Caki2 (cell line): Measurements from ENCODE around the gene IL32. TPM values are rescaled to one million over a fixed set of nuclear protein-coding genes. Genes with fewer than 3 reads are reported as not detected.
"Not testable (repeated sequence)": the region's sequence is repeated elsewhere in the genome, so short reads cannot be mapped to it uniquely, and the experiment has no call there.

Experiments
- DNase-seq: peaks from one replicate; pipeline ENCODE4 v3.0.0-alpha.2; 2015; ENCODE audit warnings: low read depth
- in situ Hi-C: cut with HindIII; loops from 2 replicates; pipeline ENCODE4 v1.10.0; 2016; ENCODE audit warnings: low sequenced_read_pairs, low pct_unique_long_range_greater_than_20kb, mixed read lengths
- total RNA-seq: library from RNA; depleted of rRNA; stranded (reverse); fragments of >200 nt; shearing (Covaris generic); gene quantifications from 2 replicates; pipeline ENCODE4 v1.2.3, GENCODE V29; 2014; ENCODE audit warnings: low replicate concordance

The IL32 gene
- total RNA-seq, 1 experiment from 2014 or later = 219 TPM

GRCh38 chr16:3083408-3083807, 18.0 kb downstream of the IL32 start:
- in situ Hi-C loops, DNase-seq: not testable (repeated sequence)

GRCh38 chr16:3084491-3084890, 19.1 kb downstream of the IL32 start:
- in situ Hi-C loops = no loop called here

GRCh38 chr16:3084969-3085670, 19.7 kb downstream of the IL32 start:
- DNase-seq = no peak
- in situ Hi-C loops = no loop called here

More at GRCh38 chr16:3084491-3084890, 19.1 kb downstream of the IL32 start:
- no peak for DNase-seq

GRCh38 chr16:3085868-3086595, 20.6 kb downstream of the IL32 start:
- in situ Hi-C loops = no loop called here
- DNase-seq = no peak

- no peak for DNase-seq
- in situ Hi-C loops = no loop called here
Observed at GRCh38 chr16:3086596-3087242, 21.3 kb downstream of the IL32 start.

DNA sequence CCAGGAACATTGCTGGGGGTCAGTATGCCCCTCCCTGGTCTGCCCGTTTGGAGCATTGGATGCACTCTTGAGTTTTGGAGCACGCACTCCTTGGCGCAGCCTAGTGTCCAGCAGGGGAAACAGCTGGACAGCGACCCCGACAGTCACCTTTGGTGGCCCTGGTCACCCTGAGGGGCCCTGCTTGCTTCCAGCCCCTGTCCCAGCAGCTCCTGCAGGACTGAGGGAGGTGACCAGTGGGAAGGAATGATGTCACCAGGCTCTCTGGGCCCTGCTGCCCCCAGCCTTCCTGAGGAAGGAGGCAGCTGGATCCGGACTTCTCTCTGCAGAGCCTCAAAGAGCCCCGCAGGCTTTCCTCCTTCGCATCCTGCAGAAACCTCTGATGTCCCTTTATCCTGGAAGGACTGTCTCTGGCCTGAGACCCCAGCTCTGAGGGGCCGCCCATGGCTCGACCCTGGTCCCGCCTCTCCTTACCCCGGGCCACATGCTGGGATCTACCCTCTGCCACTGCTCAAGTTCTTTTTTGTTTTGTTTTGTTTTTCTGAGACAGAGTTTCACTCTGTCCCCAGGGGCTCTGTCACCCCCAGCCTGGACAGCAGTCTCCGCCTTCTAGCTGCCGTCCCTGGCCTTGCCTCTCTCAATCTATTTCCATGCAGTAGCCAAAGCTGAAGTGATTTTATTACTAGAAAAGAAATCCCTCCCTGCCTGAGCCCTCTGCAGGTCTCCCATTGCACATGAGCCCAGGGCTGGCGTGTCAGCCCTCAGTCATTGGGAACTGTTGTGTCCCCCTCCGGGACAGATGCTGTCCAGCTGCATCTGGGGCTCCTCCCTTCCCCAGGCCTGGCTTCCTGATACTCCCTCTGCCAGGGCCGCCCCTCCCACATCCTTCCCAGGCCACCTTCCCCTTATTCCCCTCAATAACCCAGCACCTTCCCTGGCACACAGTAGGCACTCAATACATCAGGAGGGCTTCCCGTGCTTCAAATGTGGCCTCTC, 22.1 kb downstream of the IL32 start:
- no peak for DNase-seq
- in situ Hi-C loops = no loop called here

DNA sequence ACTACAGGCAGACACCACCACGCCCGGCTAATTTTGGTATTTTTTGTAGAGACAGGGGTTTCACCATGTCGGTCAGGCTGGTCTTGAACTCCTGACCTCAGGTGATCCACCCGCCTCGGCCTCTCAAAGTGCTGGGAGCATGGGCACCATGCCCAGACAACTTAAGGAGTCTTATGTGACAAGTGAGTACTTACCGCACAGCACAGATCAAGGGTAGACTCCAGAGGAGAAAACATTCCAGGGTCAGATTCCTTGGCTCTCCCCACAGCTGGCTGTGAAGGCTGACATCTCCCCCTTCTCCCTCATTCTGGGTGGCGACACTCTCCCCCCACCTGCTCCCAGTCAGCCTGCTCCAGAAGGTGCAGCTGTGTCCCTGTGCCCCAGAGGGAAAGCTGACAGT, 23.0 kb downstream of the IL32 start:
- in situ Hi-C loops = no loop called here
- DNase-seq = no peak

DNA sequence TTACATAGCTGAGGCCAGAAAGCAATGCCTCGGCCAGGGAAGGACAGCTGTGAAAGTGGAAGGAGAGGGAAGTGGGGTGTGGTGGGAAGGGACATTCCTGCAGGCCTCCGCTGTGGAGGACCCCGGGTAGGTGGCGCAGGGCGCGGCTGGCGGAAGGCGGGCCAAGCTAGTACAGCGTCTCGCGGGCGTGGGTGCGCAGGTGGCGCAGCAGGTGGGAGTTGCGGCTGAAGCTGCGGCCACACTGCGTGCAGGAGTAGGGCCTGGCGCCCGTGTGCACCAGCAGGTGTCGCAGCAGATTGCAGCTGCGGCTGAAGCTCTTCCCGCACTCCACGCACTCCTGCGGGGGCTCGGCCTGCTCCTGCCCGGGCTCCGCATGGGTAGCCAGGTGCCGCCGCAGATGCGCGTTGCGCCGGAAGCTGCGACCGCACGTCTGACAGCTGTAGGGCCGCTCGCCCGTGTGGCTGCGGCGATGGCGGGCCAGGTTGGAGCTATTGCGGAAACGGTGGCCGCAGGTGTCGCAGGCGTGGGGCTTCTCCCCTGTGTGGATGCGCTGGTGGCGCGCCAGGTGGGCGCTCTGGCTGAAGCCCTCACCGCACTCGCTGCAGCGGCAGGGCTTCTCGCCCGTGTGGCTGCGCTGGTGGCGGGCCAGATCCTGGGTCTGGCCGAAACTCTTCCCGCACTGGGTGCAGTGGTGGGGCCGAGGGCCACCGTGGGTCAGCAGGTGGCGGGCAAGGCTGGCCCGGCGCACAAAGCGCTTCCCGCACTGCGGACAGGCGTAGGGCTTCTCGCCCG, 23.7 kb downstream of the IL32 start:
- DNase-seq = no peak
- in situ Hi-C loops = no loop called here

- in situ Hi-C loops = no loop called here
- DNase-seq = no peak
Observed at GRCh38 chr16:3089717-3090592, 24.5 kb downstream of the IL32 start.

GRCh38 chr16:3091551-3091950, 26.1 kb downstream of the IL32 start:
- in situ Hi-C loops = no loop called here
- no peak for DNase-seq

GRCh38 chr16:3092501-3092941, 27.1 kb downstream of the IL32 start:
- in situ Hi-C loops = no loop called here
- no peak for DNase-seq

GRCh38 chr16:3094289-3095027, 29.0 kb downstream of the IL32 start:
- DNase-seq = no peak

GRCh38 chr16:3095869-3096268, 30.4 kb downstream of the IL32 start:
- in situ Hi-C loops = no loop called here
- no peak for DNase-seq

More at GRCh38 chr16:3094289-3095027, 29.0 kb downstream of the IL32 start:
- in situ Hi-C loops = no loop called here

DNA sequence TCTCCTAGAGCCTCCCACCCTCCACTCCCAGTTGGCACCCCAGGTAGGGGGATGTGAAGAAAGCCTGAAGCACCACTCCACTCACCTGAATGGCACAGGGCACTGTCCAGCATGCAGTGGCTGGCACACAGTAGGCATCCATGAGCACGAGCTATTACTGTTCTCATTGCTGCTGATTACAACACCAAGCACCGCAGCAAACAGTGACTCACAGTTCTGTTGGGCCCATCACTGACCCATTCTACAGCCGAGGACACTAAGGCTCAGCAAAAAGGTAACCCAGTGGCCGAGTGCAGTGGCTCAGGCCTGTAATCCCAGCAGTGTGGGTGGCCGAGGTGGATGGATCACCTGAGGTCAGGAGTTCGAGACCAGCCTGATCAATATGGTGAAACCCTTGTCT, 30.9 kb downstream of the IL32 start:
- in situ Hi-C loops = no loop called here
- DNase-seq = no peak

- in situ Hi-C loops = no loop called here
Observed at GRCh38 chr16:3097266-3097665, 31.8 kb downstream of the IL32 start.

More at GRCh38 chr16:3097266-3097665, 31.8 kb downstream of the IL32 start:
- no peak for DNase-seq
